ENCODE results near the gene RAF1.

RAF1 gene

GRCh38 chr3:12579456-12579855, 84.5 kb downstream of the RAF1 start:
- no peak overlapping the region for H3K4me3 ChIP-seq (replicated peaks in 1 of 2; ENCODE audit: low read depth in 2 of 2, low read length in 2 of 2)
- DNase-seq (ENCODE audit: low read depth in 2 of 2): no peak
- TF ChIP-seq CTCF (IDR thresholded peaks at IDR 0.05; ENCODE audit: low read depth, low read length): no peak

GRCh38 chr3:12578742-12579141, 85.2 kb downstream of the RAF1 start:
- DNase-seq (ENCODE audit: low read depth in 2 of 2): no peak
- TF ChIP-seq CTCF (IDR thresholded peaks at IDR 0.05; ENCODE audit: low read depth, low read length): peak; percentile 25
- H3K4me3 ChIP-seq (replicated peaks in 1 of 2; ENCODE audit: low read depth in 2 of 2, low read length in 2 of 2): no peak overlapping the region

GRCh38 chr3:12577379-12577778, 86.5 kb downstream of the RAF1 start:
- H3K4me3 ChIP-seq (replicated peaks in 1 of 2; ENCODE audit: low read depth in 2 of 2, low read length in 2 of 2): no peak overlapping the region
- no peak for TF ChIP-seq CTCF (IDR thresholded peaks at IDR 0.05; ENCODE audit: low read depth, low read length)
- no peak for DNase-seq (ENCODE audit: low read depth in 2 of 2)

GRCh38 chr3:12574661-12575060, 89.3 kb downstream of the RAF1 start:
- DNase-seq (ENCODE audit: low read depth in 2 of 2): peak in 1 of 2 donors; percentile 50
- no peak for TF ChIP-seq CTCF (IDR thresholded peaks at IDR 0.05; ENCODE audit: low read depth, low read length)
- no peak overlapping the region for H3K4me3 ChIP-seq (replicated peaks in 1 of 2; ENCODE audit: low read depth in 2 of 2, low read length in 2 of 2)

GRCh38 chr3:12574131-12574530, 89.8 kb downstream of the RAF1 start:
- DNase-seq (ENCODE audit: low read depth in 2 of 2): peak in 1 of 2 donors; percentile 29
- no peak for TF ChIP-seq CTCF (IDR thresholded peaks at IDR 0.05; ENCODE audit: low read depth, low read length)
- H3K4me3 ChIP-seq (replicated peaks in 1 of 2; ENCODE audit: low read depth in 2 of 2, low read length in 2 of 2): no peak overlapping the region

- DNase-seq (ENCODE audit: low read depth in 2 of 2): no peak
- H3K4me3 ChIP-seq (replicated peaks in 1 of 2; ENCODE audit: low read depth in 2 of 2, low read length in 2 of 2): no peak overlapping the region
- no peak for TF ChIP-seq CTCF (IDR thresholded peaks at IDR 0.05; ENCODE audit: low read depth, low read length)
Observed at GRCh38 chr3:12571986-12572385, 91.9 kb downstream of the RAF1 start.

GRCh38 chr3:12569836-12570235, 94.1 kb downstream of the RAF1 start:
- TF ChIP-seq CTCF (IDR thresholded peaks at IDR 0.05; ENCODE audit: low read depth, low read length): no peak
- no peak for DNase-seq (ENCODE audit: low read depth in 2 of 2)
- no peak overlapping the region for H3K4me3 ChIP-seq (replicated peaks in 1 of 2; ENCODE audit: low read depth in 2 of 2, low read length in 2 of 2)

Measured in cardiac fibroblast (primary cell).